DMS 273 (cell line): Measurements from ENCODE around the gene REEP3.
"Not testable (repeated sequence)": the region's sequence is repeated elsewhere in the genome, so short reads cannot be mapped to it uniquely, and the experiment has no call there.

ENCODE experiments used
- DNase-seq: peaks from one replicate; lab custom pipeline; 2025; ENCODE audit not compliant: unreplicated experiment; lab: John Stamatoyannopoulos, UW

REEP3 gene

DNA sequence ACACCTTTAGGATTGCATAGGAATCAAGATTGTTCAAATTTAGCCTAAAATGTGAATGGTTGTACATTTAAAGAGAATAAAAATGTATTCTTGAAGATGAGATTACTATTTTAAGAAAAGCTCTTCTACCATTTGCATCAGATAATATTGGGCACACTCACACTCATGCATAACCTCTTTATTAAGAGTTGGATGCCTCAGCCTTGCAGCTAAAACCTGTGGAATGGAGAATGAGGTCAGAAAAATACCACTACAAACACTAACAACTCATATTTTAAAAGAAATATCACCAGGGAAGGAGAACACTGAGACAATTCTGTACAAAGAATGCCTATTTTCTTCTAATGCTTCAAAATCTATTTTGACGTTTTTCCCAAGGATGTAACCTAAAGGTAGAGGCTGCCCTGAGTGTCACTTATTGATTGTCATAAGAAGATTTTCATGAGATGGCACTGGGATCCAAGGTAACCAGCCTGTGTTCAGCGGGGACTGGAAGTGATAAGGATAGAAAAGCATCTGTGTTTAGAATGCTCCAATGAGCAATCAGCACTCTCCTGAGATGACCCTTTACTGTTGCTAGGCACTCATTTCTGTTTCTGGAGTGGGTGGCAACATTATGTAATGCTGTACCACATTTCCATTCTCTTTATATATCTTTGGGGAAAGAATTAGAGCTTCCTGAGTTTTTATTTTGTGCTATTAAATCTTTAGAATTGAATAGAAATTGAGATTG, 26.6 kb downstream of the REEP3 start:
- DNase-seq, result peak; percentile 88

DNA sequence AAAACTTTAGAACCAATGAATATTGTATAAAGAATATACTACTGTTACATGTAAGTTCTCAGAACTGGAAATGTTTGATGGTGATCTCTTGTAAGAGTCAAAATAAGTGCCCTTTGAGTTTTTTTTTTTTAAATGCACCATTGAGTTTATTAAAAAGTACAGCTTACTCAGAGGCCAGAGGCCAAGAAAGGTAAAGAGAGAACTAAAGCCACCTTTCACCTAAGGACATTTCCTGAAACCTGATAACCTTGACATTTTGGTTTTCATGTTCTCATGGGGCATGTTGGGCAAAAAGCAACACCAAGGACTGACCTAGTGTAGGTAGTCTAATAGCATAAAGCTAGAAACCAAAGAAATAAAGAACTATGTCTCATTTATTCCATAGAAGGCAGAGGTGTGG, 27.7 kb downstream of the REEP3 start:
- no peak for DNase-seq

DNA sequence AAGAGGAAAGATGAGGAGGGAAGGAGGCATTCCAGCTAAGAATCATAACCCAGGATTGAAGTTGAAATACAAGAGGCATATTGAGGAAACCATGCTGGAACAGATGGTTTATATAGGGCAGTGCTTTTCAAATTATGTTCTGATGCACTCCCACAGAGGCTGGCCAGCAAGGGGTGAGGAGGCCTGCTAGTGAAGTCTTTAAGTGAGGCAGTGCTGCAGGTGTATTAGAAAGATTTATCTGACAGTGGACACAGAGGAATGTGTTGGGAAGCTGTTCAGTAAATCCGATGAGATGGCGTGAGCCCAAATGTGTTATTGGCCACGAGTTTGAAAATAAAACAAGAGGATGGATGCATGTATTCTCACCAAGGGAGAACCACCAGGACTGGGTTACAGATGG, 28.6 kb downstream of the REEP3 start:
- peak; percentile 60 for DNase-seq

DNA sequence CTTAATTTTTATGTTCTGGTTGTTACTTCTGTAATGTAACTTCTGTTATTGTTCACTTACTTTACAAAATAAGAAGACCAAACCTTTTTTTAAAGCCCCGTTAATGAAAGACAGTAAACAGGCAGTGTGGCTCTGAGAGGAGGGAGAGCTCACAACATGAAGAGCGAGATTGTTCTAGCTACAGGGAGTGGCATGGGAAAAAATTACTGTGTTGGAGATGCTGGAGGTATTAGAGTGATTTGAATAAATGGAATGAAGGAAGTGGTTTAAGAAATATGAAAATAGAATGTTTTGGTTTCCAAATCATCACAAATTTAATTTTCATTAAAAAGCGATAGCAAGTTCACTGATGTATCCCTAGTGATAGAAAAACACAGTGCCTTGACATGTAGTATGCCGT, 31.8 kb downstream of the REEP3 start:
- no peak for DNase-seq

DNA sequence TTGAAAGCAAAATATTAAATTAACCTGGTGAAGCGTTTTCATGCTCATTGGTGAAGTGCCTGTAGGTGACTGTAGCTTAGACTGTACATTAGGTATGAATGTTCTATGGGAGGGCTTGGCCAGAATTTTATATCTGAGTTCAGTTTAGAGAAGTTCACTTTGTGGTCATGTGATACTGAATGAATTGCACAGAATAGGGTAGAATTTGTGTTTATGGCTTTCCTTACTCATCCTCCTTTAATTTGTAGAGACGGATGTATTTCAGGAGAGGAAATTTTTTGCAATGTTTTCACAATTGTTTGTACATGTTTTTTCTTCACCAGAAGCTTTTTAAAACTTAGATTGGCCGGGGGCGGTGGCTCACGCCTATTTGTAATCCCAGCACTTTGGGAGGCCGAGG, 32.3 kb downstream of the REEP3 start:
- DNase-seq, result no peak

DNA sequence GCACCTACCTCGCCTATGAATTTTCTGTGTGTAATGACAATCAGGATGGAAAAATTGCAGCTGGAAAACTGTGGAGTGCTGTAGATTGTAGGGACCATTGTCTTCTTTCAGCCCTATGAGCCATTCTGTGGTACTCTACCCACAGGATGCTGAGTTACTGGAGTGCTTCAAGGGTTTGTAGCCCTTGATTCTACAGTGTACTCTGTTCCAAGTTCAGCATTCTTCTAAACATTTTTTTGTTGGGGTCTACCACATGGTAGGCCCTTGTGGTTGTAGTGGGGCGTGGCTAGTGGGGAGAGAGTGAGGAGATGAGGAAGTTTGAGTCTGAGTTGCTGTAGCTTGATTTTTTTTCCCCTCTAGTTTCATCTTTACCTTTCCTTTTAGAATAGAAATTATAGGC, 33.5 kb downstream of the REEP3 start:
- DNase-seq, result no peak

DNA sequence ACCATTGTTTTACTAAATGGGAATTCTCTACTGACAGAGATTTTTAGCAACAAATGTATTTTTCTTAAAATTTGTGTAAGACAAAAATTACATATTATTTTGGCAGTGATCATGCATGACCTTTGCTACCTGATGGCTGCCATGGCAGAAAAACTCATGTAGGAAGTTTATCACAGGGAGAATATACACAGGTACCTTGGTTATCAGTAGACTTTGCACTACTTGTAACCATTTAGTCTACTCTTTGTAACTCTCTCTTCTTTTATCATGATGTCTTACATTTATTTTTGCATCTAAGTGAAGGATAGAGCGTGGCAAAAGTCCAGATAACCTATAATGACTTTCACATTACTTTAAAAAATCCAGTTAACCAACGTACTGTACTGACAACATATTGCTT, 34.1 kb downstream of the REEP3 start:
- DNase-seq, result no peak

DNA sequence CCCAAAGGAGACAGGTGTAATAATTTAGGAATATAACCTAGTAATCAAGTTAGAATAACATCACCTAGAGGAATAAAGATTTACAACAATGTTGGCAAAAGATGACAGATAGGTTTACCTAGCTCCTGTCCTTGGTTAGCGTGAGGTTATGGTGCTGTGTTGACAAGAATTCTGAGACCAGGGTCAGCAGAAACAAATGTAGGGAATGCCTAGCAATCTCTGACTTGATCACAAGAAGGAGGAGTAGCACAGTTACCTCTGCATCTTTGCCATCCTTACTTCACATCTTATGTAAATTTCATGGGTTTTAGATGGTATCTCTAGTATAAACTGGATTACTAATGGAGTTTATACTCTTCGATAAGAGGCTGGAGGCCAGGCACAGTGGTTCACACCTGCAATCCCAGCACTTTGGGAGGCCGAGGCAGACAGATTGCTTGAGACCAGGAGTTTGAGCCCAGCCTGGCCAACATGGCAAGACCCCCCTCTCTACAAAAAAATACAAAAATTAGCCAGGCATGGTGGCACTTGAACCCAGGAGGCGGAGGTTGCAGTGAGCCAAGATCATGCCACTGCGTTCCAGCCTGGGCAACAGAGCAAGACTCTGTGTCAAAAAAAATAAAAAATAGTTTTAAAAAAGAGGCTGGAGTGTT, 37.1 kb downstream of the REEP3 start:
- no peak for DNase-seq

DNA sequence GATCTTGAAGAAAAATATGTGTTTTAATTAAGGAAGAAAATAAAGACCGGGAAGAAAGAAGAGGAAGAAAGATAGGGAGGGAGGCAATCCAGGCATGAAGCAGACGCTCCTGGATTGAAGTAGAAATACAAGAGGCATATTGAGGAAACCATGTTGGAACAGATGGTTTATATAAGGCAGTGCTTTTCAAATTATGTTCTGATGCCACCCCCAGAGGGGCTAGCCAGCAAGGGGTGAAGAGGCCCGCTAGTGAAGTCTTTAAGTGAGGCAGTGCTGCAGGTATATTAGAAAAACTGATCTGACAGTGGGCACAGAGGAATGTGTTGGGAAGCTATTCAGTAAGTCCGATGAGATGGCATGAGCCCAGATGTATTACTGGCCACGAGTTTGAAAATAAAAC, 40.1 kb downstream of the REEP3 start:
- DNase-seq, result peak; percentile 29

DNA sequence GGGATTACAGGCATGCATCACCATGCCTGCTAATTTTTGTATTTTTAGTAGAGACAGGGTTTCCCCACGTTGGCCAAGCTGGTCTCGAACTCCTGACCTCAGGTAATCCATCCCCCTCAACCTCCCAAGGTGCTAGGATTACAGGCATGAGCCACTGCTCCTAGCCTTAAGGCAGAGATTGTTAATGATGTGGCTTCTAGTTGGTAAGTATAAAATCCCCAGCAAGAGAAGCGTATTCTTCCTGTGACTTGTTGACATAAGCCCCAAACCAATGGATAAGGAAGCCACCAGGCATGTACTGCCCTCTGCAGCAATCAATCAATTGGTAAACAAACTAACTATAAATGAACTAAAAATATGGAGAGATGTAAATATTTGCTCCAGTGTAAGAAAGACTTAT, 41.2 kb downstream of the REEP3 start:
- DNase-seq, result no peak

DNA sequence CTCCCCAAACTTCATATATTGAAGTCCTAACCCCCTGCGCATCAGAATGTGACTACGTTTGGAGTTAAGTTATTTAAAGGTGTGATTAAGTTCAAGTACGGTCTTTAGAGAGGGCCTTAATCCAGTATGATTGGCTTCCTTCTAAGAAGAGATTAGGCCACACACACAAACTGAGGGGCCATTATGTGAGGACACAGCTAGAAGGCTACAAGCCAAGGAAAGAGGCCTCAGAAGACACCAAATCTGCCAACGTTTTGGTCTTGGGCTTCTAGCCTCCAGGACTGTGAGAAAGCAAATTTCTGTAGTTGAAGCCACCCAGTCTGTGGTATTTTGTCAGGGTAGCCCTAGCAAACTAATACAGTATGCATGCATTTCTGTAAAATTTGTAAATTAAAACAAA, 41.7 kb downstream of the REEP3 start:
- DNase-seq, result no peak

DNA sequence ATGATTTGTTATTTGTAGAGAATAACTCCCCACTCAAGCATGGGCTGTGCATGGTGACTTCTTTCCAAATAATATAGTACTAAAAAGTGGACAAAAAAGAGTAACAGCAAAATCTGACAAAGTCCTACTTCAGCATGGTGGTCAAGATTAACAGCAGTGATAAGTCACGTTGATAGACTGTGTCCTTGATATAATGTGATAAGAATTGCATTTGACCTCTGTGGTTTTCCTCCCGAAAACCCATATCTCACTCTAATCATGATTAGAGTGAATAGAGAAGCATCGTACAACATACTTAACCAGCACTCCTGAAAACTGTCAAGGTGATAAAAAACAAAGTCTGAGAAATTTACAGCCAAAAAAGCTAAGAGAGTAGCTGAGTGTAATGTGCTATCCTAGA, 42.4 kb downstream of the REEP3 start:
- DNase-seq, result no peak

DNA sequence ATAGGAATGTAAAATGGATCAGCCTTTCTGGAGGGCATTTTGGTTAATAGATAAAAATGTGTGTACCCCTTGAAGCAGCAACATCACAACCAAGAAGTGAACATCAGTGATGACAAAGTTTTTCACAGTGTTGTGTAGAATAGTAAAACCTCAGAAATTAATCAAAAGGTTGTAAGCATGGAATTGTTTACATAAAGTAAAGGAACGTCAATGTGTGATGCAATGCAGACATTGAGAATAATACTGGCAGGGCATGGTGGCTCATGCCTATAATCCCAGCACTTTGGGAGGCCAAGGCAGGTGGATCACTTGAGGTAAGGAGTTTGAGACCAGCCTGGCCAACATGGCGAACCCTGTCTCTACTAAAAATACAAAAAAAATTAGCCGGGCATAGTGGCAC, 43.5 kb downstream of the REEP3 start:
- not testable (repeated sequence) for DNase-seq

DNA sequence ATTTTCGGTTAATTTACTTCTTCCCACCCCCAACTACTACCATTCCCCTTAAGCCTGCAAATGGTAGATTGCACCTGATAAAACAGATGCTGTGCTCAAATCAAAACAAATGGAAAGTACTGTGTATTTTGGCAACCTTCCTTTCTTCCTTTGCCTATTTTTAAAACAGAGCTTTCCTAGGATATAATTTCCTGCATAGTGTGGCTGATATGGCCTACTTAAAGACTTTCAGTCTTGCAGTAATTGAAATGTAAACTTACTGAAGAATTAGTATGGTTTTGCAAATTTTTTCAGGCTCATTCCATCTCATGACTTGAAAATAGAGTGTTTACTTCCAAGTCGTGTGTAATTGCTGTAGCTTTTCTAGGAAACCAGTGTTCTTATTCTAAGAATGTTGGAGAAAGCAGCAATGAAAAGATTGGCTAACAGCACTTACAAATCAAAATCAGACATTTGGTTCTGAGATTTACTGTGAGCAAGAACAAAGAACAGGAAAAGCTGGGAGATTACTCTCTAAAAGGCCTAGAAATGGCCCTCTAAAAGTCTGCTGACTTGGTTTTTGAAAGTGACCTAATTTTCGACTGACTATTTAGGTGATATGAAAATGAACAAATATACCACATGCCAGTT, 52.0 kb downstream of the REEP3 start:
- peak; percentile 60 for DNase-seq

DNA sequence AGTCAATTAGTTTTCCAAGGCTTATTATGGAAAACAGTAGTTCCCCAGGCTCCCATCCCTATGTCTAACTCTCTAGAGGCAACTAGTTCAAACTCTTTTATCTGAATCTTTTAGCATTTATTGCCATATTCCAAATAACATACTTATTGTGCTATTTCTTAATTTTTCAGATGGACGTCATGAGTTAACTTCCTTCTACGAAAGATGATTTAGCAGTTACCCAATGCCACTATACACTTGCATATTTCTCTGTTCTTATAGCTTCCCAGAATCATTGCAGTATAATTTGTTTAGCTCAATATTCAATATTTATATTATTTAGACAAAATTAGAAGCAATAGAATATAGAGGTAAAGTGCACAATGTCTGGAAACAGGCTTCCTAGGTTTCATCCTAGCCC, 52.8 kb downstream of the REEP3 start:
- no peak for DNase-seq

DNA sequence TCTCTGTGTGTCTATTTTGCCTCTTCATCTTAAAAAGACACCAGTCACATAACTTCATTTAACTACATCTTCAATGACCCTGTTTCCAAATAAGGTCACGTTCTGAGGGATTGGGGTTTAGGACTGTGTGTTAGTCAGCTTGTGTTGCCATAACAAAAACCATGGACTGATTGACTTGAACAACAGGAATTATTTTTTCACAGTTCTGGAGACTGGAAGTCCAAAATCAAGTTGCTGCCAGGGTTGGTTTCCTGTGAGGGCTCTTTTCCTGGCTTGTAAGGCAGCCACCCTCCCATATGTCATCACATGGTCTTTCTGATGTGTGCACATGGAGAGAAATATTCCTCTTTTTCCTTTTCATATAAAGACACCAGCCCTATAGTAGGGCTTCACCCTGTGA, 55.3 kb downstream of the REEP3 start:
- DNase-seq, result no peak

DNA sequence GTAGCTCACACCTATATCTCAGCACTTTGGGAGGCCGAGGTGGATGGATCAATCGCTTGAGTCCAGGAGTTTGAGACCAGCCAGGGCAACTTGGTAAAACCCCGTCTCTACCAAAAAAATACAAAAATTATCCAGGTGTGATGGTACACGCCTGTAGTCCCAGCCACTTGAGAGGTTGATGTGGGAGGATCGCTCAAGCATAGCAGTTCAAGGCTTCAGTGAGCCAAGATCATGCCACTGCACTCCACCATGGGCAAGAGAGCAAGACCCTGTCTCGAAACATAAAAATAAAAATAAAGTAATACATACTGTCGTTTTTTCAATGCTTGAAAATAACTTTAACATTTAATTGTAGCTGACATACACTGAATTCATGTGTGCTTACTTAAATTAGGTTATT, 57.3 kb downstream of the REEP3 start:
- no peak for DNase-seq

DNA sequence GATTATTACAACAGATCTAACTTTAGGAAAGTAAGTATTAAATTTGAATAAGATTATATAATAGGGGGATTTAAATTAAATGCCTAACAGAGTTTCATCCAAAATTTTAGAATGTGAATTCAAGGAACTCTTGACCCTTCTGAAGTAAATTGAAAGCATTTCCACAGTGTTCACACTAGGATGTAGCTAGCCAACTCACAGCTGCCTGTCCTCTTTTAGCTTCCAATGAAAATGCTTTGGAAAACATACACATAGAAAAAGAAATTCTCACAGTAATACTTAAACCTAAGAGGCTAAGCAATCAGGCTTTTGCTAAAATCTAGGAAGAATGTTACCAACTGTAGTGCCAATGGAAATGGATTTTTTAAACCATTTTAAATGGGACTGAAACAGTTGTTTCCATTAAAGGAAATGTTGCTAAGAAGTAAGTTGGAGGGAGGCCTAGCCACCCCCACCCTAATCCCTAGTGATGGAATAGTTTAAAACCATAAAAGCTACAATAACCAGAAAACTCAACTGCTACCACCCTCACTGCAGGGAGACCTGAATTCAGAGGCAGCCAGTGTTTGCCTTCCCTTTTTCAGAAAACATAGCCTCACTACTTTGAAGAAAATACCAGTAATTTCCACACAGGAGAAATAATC, 58.3 kb downstream of the REEP3 start:
- no peak for DNase-seq

DNA sequence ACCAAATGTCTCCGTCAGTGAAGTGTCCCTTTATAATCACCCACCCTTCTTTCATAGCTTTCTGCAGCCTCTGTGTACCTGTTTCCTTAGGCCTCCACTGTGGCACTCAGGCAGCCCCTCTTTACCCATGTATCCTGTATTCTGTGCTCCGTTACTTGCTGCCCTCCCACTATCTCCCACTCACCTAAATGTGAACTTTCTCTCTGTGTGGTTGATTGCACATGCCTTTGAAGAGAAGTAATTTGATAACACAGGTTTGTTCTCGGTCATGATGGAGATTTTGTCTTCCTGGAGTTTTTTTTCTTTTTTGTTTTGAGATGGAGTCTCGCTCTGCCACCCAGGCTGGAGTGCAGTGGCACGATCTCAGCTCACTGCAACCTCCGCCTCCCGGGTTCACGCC, 61.5 kb downstream of the REEP3 start:
- no peak for DNase-seq

DNA sequence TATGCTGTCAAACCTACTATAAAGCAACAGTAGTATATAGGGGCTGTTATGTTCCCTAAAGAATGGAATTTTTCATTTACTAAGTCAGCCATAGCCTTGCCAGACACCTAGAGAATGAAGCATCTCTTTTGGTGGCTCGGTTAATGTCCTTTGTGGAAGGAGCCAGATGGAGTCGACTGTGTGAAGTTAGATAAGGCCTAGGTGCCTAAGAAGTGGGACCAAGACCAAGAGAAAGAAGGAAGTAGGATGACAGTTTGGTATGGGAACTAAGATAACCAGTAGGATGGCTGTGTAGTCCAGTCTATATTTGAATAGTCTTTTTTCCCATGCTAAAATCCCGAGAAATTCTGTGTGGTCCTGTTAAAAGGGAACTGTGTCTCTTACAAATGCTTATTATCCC, 62.2 kb downstream of the REEP3 start:
- no peak for DNase-seq

DNA sequence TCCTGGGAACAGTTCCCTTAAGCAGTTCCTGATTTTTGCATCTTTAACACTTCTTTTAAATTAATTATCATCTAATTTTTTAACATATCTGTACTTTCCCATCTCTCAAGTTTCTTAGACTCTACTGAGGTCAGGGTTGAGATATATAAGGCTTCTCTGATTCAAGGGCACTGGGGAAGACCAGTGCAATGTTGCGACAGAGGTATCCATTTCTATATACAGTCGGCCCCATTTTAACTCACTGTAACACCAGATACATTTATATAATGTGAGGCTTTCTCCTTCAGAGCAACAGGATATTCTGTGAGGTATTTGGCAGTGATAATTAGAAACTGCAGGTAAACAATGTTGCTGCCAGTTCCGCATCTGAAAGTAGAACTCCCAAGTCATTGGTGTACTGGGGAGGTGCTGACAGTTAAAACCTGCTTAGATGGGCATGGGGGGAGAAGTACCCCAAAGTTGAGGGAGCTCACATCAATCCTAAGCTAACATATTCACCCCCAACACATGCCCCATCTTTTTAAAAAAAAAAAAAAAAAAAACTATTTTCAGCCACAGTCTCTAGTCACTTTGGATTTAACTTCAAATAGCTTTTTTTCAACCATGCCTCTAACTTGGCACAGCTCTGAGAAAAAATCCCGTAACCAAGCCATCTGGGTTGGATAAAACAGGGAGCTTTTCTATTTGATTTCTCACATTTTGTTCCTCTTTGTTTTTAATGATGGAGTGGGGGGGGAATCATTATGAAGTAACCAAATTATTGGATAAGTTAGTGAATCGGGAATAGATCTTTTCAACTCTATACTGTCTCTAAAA, 62.9 kb downstream of the REEP3 start:
- no peak for DNase-seq
